ENCODE measurements around the gene FGFBP1. TPM values are rescaled to one million over a fixed set of nuclear protein-coding genes. Genes with fewer than 3 reads are reported as not detected.

The FGFBP1 gene
- total RNA-seq, 1 donor from 2014 or later: not detected

Other genes with a start within 250 kb of the FGFBP1 start
- gene BST1, start 235.7 kb downstream of the FGFBP1 start, total RNA-seq: 3.7 TPM
- 4.6 TPM for gene CD38, start 160.4 kb downstream of the FGFBP1 start, total RNA-seq
- 0.30 TPM for gene FGFBP2, start 24.4 kb upstream of the FGFBP1 start, total RNA-seq
- 1.3 TPM for gene PROM1, start 145.3 kb upstream of the FGFBP1 start, total RNA-seq